HUES64 (cell line): ENCODE data around the gene PEAR1.

Experiments used
- H3K27ac ChIP-seq: 2 replicates; pipeline ENCODE4 v1.7.0; 2013; ENCODE audit warnings: low read depth, low read length, inconsistent platforms
- H3K27me3 ChIP-seq: 2 replicates; pipeline ENCODE4 v1.6.1; 2013; ENCODE audit warnings: mild to moderate bottlenecking, low read length; ENCODE audit not compliant: insufficient read depth
- H3K36me3 ChIP-seq: 2 replicates; pipeline ENCODE4 v1.6.1; 2013; ENCODE audit warnings: mild to moderate bottlenecking, low read length; ENCODE audit not compliant: insufficient read depth
- H3K4me1 ChIP-seq: 2 replicates; pipeline ENCODE4 v1.6.1; 2013; ENCODE audit warnings: mild to moderate bottlenecking, low read length, moderate library complexity; ENCODE audit not compliant: insufficient read depth
- H3K4me3 ChIP-seq: 2 replicates; pipeline ENCODE4 v1.5.1; 2013; ENCODE audit warnings: mild to moderate bottlenecking, low read length, moderate library complexity
- H3K9ac ChIP-seq: 2 replicates; pipeline ENCODE4 v1.6.1; 2013; ENCODE audit warnings: mild to moderate bottlenecking, low read depth, low read length
- H3K9me3 ChIP-seq: 2 replicates; pipeline ENCODE4 v1.6.1; 2013; ENCODE audit warnings: low read depth, low read length; ENCODE audit not compliant: insufficient read depth
- WGBS: fragments of 150-250, 120-280 bp; methylation state at CpG from one replicate; pipeline ENCODE4 v1.1.7; 2013; ENCODE audit warnings: missing lambda C conversion rate; 5-methylcytosine and 5-hydroxymethylcytosine counted together

PEAR1 gene

DNA sequence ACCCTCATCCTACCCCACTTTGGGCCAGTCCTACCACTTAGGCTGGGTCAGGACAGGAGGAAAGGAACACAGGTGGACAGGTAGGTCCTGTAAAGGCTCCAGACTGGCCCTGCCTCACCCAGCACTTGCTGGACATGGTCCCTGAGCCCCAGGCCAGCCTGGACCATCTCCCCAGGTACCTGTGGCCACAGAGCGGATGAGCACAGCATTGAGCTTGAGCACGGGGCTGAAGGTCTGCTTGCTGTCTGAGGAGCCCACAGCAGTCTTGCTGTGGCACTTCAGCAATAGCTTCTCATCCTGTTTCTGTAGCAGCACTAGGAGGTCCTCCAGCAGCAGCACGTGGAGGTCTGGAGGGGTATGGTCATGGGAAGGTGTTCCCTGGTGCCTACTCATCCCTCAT, 50.2 kb downstream of the PEAR1 start:
- Histone ChIP-seq H3K27ac (no peak overlapping the region), H3K36me3 (peaks cover 100% of the 10 kb centered on the region), H3K9ac (no peak overlapping the region), H3K4me1 (no peaks in the 10 kb centered on the region), H3K9me3 (no peaks in the 10 kb centered on the region), H3K27me3 (no peaks in the 10 kb centered on the region), H3K4me3 (no peak overlapping the region)
- 94% methylated on average over 3 of the region's 3 CpGs for WGBS

DNA sequence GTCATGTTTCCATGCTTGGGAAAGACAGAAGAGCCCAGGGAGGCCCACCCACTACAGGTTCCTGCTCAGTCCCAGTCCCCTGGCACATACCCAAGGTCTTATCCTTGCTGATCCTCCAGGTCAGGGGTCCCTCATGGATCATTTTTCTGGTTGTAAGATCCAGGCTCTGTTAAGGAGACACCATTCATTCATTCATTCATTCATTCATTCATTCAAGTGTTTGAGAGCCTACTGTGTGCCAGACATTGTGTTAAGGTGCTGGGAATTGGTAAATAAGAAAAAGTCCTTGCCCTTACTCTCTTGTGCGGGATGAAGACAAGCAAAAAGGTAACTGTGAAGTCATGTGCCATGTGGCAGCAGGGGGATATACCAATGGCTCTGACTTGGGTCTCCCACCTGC, 50.8 kb downstream of the PEAR1 start:
- Histone ChIP-seq H3K36me3 (peaks cover 100% of the 10 kb centered on the region), H3K9me3 (no peaks in the 10 kb centered on the region), H3K27me3 (no peaks in the 10 kb centered on the region), H3K4me1 (no peaks in the 10 kb centered on the region), H3K27ac (no peak overlapping the region), H3K9ac (no peak overlapping the region), H3K4me3 (no peak overlapping the region)
- WGBS, result 100% methylated on average over 1 of the region's 1 CpG

DNA sequence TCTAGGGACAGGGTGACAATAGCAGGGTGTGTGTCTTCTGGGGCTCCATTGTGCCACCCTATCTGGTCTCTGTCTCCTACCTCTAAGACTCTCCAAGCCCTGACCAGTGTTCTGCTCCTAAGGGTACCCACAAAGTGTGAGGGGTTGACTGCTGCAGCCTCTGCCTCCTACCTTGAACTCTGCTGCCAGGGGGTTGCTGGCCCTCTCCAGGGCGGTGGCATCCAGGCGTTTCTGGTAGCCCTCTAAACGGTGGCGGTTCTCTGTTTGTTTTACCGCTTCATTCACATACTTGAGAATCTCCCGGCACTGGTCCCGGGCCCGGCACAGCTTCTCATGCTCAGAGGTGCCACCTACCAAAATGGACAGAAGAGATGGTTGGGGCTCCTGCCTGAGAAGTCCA, 51.3 kb downstream of the PEAR1 start:
- H3K9me3 ChIP-seq, result no peaks in the 10 kb centered on the region
- no peak overlapping the region for H3K4me3 ChIP-seq
- H3K4me1 ChIP-seq, result no peaks in the 10 kb centered on the region
- no peak overlapping the region for H3K9ac ChIP-seq
- 98% methylated on average over 8 of the region's 8 CpGs for WGBS
- peaks cover 100% of the 10 kb centered on the region for H3K36me3 ChIP-seq
- H3K27me3 ChIP-seq, result no peaks in the 10 kb centered on the region
- no peak overlapping the region for H3K27ac ChIP-seq

DNA sequence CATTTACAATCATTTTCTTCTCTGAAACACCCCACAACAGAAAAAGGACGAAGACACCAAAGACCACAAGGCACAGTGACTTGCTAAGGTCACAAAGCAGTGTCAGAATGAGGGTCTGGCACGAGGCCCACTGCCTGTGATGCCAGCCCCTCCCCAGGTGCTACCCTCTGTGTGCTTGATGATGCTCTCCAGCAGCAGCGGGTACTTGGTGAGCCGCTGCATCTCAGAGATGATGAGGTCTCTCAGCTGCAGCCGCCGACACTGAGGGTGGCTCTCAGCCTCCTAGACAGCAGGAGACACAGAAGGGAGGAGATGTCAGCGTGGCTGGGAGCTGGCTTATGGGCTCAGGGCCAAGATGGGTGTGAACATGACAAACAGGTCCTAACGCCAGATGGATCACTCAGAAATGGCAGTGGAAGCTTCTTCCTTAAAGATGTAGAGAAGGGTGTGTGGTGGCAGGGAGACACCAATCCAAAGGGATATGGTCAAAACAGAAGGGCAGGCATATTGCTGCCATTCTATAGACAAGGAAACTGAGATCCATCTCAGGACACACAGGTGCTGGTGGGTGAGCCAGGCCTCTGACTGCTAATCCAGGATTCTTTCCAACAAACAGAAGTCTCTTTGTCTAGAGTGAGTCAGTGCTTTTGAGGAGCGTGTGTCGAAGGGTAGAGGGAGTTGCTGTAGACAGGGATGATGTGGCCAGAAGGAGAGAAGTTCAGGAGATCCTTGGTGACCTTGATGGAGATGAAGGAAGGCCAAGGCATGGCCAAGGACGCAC, 52.6 kb downstream of the PEAR1 start:
- no peaks in the 10 kb centered on the region for H3K4me1 ChIP-seq
- H3K27me3 ChIP-seq, result no peaks in the 10 kb centered on the region
- peaks cover 100% of the 10 kb centered on the region for H3K36me3 ChIP-seq
- no peak overlapping the region for H3K4me3 ChIP-seq
- 94% methylated on average over 11 of the region's 11 CpGs for WGBS
- H3K27ac ChIP-seq, result no peak overlapping the region
- H3K9ac ChIP-seq, result no peak overlapping the region
- no peaks in the 10 kb centered on the region for H3K9me3 ChIP-seq

DNA sequence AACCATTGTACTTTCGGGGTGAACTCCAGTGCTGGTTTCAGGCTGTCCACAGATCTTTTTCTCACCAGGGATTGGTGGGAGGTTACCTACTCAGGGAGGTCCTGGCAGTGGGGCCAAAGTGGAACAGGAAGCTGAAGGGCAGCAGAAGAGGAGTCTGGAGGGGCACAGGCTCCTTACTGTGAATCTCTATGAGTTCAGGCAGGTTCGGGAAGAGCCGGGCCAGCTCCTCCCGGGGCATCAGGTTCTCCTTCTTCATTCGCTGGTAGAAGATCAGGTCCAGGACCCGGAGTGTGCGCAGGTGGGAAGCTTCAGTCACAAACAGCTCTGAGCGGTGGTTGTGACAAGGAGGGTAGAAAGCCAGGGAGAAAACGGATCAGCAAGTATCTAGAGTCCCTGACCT, 53.6 kb downstream of the PEAR1 start:
- no peak overlapping the region for H3K9ac ChIP-seq
- H3K4me1 ChIP-seq, result no peaks in the 10 kb centered on the region
- H3K4me3 ChIP-seq, result no peak overlapping the region
- no peaks in the 10 kb centered on the region for H3K9me3 ChIP-seq
- H3K27me3 ChIP-seq, result no peaks in the 10 kb centered on the region
- WGBS, result 95% methylated on average over 9 of the region's 9 CpGs
- peaks cover 100% of the 10 kb centered on the region for H3K36me3 ChIP-seq
- no peak overlapping the region for H3K27ac ChIP-seq

DNA sequence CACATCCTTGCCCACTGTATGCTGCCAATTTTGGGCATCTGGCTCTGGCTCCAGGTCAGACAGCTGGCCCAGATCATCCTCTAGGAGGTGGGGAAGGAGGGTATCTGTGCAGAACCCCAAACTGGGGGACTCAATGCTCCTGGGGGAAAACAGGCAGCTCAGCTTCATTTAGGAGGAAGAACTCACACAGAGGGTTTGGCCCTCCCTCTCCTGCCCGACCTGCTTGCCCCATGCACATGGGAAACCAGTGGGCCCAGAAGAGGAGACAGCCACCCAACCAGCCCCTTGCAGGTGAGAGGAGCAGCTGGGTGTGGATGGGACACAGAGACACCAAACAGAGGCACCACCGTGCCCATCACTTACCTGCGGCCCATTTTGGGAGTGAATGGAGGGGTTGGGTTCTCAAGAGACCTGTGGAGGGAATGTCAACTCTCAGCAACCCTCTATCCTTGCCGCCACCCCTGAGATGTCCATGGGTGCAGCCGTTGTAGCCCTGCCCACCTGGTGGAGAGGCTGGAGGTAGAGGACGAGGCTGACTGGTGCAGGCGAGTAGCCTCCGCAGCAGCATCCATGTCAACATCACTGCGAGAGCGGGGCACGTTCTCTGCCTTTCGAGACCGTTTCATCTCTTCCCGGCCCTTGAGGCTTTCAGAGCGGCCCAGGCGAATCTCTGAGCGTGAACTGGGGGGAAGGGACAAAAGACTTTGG, 54.5 kb downstream of the PEAR1 start:
- Histone ChIP-seq H3K4me3 (no peak overlapping the region), H3K4me1 (no peaks in the 10 kb centered on the region), H3K36me3 (peaks cover 100% of the 10 kb centered on the region), H3K27me3 (no peaks in the 10 kb centered on the region), H3K9me3 (no peaks in the 10 kb centered on the region), H3K9ac (no peak overlapping the region), H3K27ac (no peak overlapping the region)
- 96% methylated on average over 17 of the region's 17 CpGs for WGBS

DNA sequence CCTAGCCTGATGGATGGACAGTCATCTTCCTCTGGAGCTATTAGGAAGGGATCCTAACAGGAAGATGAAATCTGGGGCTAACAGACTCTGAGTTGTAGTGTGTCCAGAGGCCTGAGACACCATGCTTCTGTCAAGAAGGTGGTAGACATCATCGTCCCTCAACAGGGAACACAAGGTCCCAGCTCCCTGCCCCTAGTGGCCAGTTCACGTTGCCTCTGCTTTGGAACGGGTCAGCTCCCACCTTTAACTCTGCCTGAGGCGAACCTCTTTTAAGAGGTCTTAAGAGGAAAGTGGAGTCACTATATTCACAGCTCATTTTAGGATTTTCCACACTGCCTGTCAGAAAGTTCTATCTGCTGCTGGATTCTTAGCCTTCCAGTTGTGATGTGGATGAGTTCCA, 55.2 kb downstream of the PEAR1 start:
- H3K27me3 ChIP-seq, result no peaks in the 10 kb centered on the region
- no peaks in the 10 kb centered on the region for H3K9me3 ChIP-seq
- no peak overlapping the region for H3K4me3 ChIP-seq
- peaks cover 99% of the 10 kb centered on the region for H3K36me3 ChIP-seq
- no peak overlapping the region for H3K27ac ChIP-seq
- H3K4me1 ChIP-seq, result no peaks in the 10 kb centered on the region
- no peak overlapping the region for H3K9ac ChIP-seq
- WGBS, result 75% methylated on average over 4 of the region's 4 CpGs

DNA sequence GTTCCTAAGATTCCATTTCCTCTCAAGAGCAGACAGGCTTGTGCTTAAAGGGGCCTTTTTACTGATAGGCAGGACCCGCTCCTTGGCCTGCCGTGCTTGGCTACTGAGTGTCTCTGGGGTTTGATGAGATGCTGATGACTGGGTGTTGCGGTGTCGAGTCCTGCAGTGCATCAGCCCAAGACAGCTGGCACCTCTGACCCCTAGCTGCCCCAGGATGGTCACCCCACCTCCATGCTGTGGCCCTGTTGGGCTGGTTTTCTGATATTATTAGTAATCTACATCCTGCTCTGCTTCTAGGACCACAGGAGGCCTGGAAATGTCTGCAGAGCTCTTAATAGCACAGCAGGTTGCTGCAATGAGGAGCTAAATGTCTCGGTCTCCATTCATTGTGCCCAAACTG, 55.6 kb downstream of the PEAR1 start:
- WGBS, result 91% methylated on average over 5 of the region's 5 CpGs
- no peaks in the 10 kb centered on the region for H3K4me1 ChIP-seq
- no peak overlapping the region for H3K27ac ChIP-seq
- no peak overlapping the region for H3K9ac ChIP-seq
- no peak overlapping the region for H3K4me3 ChIP-seq
- H3K27me3 ChIP-seq, result no peaks in the 10 kb centered on the region
- peaks cover 99% of the 10 kb centered on the region for H3K36me3 ChIP-seq
- no peaks in the 10 kb centered on the region for H3K9me3 ChIP-seq

DNA sequence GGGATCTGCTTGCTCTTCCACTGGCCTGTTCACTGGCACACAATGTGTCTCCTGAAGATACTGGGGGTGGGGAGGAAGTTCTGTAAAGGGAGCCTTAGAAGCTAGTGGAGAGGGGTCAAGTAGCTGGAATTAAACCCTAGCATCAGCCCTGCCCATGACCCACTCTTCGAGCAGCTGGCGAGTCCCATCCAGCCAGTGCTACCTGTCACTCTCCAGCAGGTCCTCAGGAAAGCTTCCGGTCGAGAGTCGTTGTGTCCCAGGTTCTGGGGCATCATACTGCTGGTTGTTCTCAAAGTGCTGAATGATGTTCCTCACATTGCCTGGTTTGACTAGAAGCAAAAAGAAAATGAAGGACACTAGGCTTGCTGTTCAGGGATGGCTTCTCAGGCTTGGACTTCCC, 57.9 kb downstream of the PEAR1 start:
- peaks cover 99% of the 10 kb centered on the region for H3K36me3 ChIP-seq
- H3K9me3 ChIP-seq, result no peaks in the 10 kb centered on the region
- H3K27ac ChIP-seq, result no peak overlapping the region
- no peak overlapping the region for H3K9ac ChIP-seq
- WGBS, result 96% methylated on average over 5 of the region's 5 CpGs
- no peak overlapping the region for H3K4me3 ChIP-seq
- H3K4me1 ChIP-seq, result no peaks in the 10 kb centered on the region
- H3K27me3 ChIP-seq, result no peaks in the 10 kb centered on the region

DNA sequence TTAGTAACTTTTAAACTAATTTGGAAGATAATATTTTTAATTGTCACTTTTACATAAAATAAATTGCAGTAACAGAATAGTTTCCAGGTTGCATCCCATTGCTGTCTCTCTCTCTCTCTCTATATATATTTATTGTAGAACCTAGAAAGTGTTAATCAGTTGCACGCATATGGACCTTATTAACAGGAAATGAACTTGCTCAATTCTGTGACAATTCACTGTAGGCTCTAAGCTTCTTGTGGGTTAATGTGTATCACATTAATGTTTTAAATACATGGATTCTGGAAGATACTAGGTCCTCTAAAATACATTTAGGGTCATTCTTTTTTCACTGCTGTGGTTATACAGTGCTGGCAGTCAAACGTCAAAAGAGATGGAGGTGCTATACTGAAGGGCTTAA, 60.1 kb downstream of the PEAR1 start:
- WGBS, result 100% methylated on average over 2 of the region's 2 CpGs

DNA sequence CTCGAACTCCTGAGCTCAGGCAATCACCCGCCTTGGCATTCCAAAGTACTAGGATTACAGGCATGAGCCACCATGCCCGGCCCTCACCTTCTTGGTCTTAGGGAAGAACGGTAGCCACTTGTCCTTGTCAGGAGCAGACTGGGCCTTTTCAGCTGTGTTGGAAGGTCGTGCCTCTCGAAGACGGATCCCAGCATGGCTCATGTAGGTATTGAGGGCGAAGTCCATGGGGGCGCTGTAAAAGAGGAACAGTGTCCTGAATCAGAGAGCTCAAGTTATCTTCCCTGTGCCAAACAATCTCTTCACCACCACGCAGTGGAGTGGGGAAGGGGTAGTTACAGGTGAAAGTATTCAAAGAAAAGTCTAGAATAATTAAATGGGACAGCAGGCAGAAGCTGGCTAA, 62.8 kb downstream of the PEAR1 start:
- H3K9ac ChIP-seq, result no peak overlapping the region
- H3K9me3 ChIP-seq, result no peaks in the 10 kb centered on the region
- 96% methylated on average over 10 of the region's 10 CpGs for WGBS
- H3K27me3 ChIP-seq, result no peaks in the 10 kb centered on the region
- H3K27ac ChIP-seq, result no peak overlapping the region
- no peaks in the 10 kb centered on the region for H3K4me1 ChIP-seq
- no peak overlapping the region for H3K4me3 ChIP-seq
- H3K36me3 ChIP-seq, result peaks cover 98% of the 10 kb centered on the region

More for the DNA sequence above, 60.1 kb downstream of the PEAR1 start:
- no peaks in the 10 kb centered on the region for H3K9me3 ChIP-seq
- no peak overlapping the region for H3K27ac ChIP-seq
- H3K4me1 ChIP-seq, result no peaks in the 10 kb centered on the region
- H3K4me3 ChIP-seq, result no peak overlapping the region
- no peak overlapping the region for H3K9ac ChIP-seq
- H3K27me3 ChIP-seq, result no peaks in the 10 kb centered on the region
- peaks cover 99% of the 10 kb centered on the region for H3K36me3 ChIP-seq
